Suprapubic skin (tissue), 4 donors: ENCODE results near the gene NANS. TPM values are rescaled to one million over a fixed set of nuclear protein-coding genes. Genes with fewer than 3 reads are reported as not detected.

Experiments used
- DNase-seq, 2 donors: peaks; one replicate each; pipeline ENCODE4 v3.0.0-alpha.2; 2019; ENCODE audit warnings: low spot score in 2 of 2
- H3K27ac ChIP-seq: fragments of 200-600 bp; sonication (generic); one replicate; pipeline ENCODE4 v1.5.1; 2019
- H3K27me3 ChIP-seq: fragments of 200-600 bp; sonication (generic); one replicate; pipeline ENCODE4 v1.5.1; 2019
- H3K36me3 ChIP-seq: fragments of 200-600 bp; sonication (generic); one replicate; pipeline ENCODE4 v1.5.1; 2019
- H3K4me1 ChIP-seq: fragments of 200-600 bp; sonication (generic); one replicate; pipeline ENCODE4 v1.5.1; 2019
- H3K4me3 ChIP-seq: fragments of 200-600 bp; sonication (generic); one replicate; pipeline ENCODE4 v1.5.1; 2019; ENCODE audit warnings: mild to moderate bottlenecking
- H3K9me3 ChIP-seq: fragments of 200-600 bp; sonication (generic); one replicate; pipeline ENCODE4 v1.5.1; 2019
- EP300 ChIP-seq: sonication (generic); formaldehyde crosslinking; IDR thresholded peaks from one replicate; pipeline ENCODE4 v1.6.1; 2017; ENCODE audit warnings: antibody characterized with exemption
- POLR2A ChIP-seq, 2 donors: fragments of 450-650 bp; IDR thresholded peaks; one replicate each; pipeline ENCODE4 v1.6.1; 2017; ENCODE audit warnings: antibody characterized with exemption in 2 of 2, mild to moderate bottlenecking in 2 of 2, moderate library complexity in 2 of 2
- POLR2AphosphoS5 ChIP-seq, 3 donors: sonication (generic); formaldehyde crosslinking; IDR thresholded peaks; one replicate each; pipeline ENCODE4 v1.6.1; 2017; ENCODE audit warnings: antibody characterized with exemption in 3 of 3
- WGBS: methylation state at CpG from one replicate; pipeline ENCODE4 v1.1.5; 2018; 5-methylcytosine and 5-hydroxymethylcytosine counted together
- total RNA-seq, 4 donors: library from RNA; depleted of rRNA; stranded (reverse); fragments of >200 nt; gene quantifications; one replicate each; pipeline ENCODE4 v1.1.0, GENCODE V29; 2016
- TF ChIP-seq, protein P1 (sequence below), 2 donors: fragments of 200-600 bp in 1 of 2; fragments of 450-650 bp in 1 of 2; sonication (generic) in 1 of 2; IDR thresholded peaks; one replicate each; pipeline ENCODE4 v1.5.1; 2016 to 2019; ENCODE audit warnings: antibody characterized with exemption in 2 of 2, mild to moderate bottlenecking in 1 of 2, moderate library complexity in 1 of 2

NANS gene
- total RNA-seq, 4 donors from 2014 or later: 35.0 to 49.6 (median 45.2) TPM

DNA sequence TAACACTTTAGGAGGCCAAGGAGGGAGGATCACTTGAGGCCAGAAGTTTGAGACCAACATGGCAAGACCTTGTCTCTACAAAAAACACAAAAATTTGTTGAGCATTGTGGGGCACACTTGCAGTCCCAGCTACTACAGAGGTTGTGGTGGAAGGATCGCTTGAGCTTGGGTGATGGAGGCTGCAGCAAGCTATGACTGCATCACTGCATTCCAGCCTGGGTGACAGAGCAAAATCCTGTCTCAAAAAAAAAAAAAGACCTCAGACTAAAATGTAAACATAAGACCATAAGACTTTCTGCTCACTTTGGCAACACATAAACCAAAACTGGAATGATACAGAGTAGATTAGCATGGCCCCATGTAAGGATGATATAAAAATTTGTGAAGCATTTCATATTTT is 24.6 kb upstream of the NANS start:
- Histone ChIP-seq H3K36me3 (no peaks in the 10 kb centered on the region), H3K27ac (no peak overlapping the region)

DNA sequence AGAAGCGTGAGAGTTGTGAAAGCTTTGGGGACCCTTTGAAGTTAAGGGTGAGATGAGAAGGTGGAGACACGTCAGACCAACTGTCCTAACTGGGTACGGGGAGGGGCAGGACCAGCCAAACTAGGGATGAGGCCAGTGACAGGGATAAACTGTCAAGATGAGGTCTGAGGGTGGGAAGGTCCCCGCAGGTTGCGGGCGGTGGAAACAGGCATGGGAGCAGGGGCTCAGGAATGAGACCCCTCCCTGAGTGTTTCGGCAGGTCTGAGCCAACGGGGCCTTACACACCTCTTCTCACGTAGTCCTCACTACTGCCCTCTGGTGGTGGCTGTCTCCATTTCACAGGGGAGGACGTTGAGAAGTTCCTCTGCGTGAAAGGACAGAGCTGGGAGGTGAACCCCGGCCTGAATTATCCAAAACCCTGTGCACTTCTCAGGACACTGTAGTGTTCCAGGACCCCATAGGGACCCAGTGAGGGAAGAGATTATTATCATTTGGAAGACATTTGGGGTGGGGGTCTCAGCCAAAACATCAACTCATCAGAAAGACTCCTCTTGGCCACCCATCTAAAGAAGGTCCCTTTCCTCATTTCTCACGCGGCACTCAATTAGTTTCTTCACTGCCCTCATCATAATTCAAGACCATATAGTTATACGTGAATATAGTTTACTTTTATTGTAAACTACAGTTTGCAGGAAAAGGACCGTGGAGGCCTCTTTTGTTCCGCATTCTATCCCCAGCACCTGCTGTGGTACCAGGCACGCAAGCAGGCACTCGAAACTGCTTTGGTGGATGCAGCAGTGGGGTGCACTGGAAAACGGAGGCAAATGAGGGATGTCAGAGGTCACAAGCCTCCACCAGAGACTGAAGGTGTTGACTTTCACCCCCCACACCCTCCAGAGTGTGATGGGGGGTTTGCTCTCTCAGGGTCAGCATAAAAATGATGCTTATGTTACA is 21.7 kb upstream of the NANS start:
- H3K4me3 ChIP-seq: no peak overlapping the region
- TF ChIP-seq EP300: no peak
- TF ChIP-seq, protein P1, sequence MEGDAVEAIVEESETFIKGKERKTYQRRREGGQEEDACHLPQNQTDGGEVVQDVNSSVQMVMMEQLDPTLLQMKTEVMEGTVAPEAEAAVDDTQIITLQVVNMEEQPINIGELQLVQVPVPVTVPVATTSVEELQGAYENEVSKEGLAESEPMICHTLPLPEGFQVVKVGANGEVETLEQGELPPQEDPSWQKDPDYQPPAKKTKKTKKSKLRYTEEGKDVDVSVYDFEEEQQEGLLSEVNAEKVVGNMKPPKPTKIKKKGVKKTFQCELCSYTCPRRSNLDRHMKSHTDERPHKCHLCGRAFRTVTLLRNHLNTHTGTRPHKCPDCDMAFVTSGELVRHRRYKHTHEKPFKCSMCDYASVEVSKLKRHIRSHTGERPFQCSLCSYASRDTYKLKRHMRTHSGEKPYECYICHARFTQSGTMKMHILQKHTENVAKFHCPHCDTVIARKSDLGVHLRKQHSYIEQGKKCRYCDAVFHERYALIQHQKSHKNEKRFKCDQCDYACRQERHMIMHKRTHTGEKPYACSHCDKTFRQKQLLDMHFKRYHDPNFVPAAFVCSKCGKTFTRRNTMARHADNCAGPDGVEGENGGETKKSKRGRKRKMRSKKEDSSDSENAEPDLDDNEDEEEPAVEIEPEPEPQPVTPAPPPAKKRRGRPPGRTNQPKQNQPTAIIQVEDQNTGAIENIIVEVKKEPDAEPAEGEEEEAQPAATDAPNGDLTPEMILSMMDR (IDR thresholded peaks at IDR 0.05): peak; percentile 72 to 84
- no peak overlapping the region for H3K27ac ChIP-seq
- H3K4me1 ChIP-seq: peaks cover 8% of the 10 kb centered on the region
- no peaks in the 10 kb centered on the region for H3K36me3 ChIP-seq
- 44% methylated on average over 19 of the region's 20 CpGs for WGBS
- peak; percentile 92 to 93 for DNase-seq
- H3K27me3 ChIP-seq: no peaks in the 10 kb centered on the region
- H3K9me3 ChIP-seq: no peaks in the 10 kb centered on the region

More for the DNA sequence above, 24.6 kb upstream of the NANS start:
- Histone ChIP-seq H3K27me3 (no peaks in the 10 kb centered on the region), H3K9me3 (no peaks in the 10 kb centered on the region), H3K4me3 (no peak overlapping the region), H3K4me1 (peaks cover 6% of the 10 kb centered on the region)
- no peak for TF ChIP-seq POLR2A (IDR thresholded peaks at IDR 0.05)
- no peak for TF ChIP-seq EP300
- TF ChIP-seq, protein P1 (IDR thresholded peaks at IDR 0.05): no peak
- TF ChIP-seq POLR2AphosphoS5 (IDR thresholded peaks at IDR 0.05): no peak
- no peak for DNase-seq
- 81% methylated on average over 1 of the region's 1 CpG for WGBS

DNA sequence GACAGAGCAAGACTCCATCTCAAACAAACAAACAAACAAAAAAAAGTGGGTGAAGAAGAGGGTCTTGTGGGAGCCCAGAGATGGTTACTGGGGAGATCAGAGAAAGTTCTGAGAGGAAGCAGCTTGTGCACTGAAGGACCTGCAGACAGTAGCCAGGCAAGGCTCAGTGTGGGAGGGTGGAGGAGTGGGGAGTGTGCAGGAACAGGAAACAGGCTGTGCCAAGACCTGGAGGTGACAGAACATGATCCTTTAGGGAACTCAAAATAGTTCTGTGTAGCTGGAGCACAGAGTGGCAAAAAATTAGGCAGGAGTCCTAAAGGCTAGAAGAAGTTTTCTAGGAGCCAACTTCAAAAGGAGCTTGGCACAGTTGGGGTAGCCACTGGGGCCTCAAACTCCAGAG is 19.2 kb upstream of the NANS start:
- Histone ChIP-seq H3K4me1 (peaks cover 8% of the 10 kb centered on the region), H3K27ac (peak overlapping the region; percentile 0), H3K4me3 (no peak overlapping the region), H3K27me3 (no peaks in the 10 kb centered on the region), H3K36me3 (no peaks in the 10 kb centered on the region), H3K9me3 (no peaks in the 10 kb centered on the region)
- TF ChIP-seq, protein P1 (IDR thresholded peaks at IDR 0.05): no peak
- TF ChIP-seq EP300: no peak
- no peak for TF ChIP-seq POLR2AphosphoS5 (IDR thresholded peaks at IDR 0.05)
- no peak for TF ChIP-seq POLR2A (IDR thresholded peaks at IDR 0.05)
- peak in 1 of 2 donors; percentile 75 for DNase-seq

DNA sequence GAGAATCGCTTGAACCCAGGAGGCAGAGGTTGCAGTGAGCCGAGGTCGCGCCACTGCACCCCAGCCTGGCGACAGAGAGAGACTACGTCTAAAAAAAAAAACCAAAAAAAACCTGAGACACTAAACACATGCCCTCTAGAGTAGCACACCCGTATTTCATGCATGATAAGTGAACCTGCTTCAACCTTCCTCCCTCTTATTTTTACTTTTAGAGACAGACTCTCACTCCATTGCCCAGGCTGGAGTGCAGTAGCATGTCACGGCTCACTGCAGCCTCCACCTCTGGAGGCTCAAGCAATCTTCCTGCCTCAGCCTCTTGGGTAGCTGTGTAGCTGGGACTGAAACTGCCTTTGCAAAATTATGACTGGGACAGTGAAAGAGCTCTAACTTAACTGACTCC is 17.6 kb upstream of the NANS start:
- Histone ChIP-seq H3K4me3 (no peak overlapping the region), H3K9me3 (no peaks in the 10 kb centered on the region), H3K4me1 (peaks cover 8% of the 10 kb centered on the region), H3K27ac (no peak overlapping the region), H3K27me3 (no peaks in the 10 kb centered on the region), H3K36me3 (no peaks in the 10 kb centered on the region)
- TF ChIP-seq, protein P1 (IDR thresholded peaks at IDR 0.05): no peak
- no peak for TF ChIP-seq EP300
- TF ChIP-seq POLR2AphosphoS5 (IDR thresholded peaks at IDR 0.05): no peak
- TF ChIP-seq POLR2A (IDR thresholded peaks at IDR 0.05): no peak
- WGBS: 84% methylated on average over 8 of the region's 8 CpGs
- peak in 1 of 2 donors; percentile 18 for DNase-seq

DNA sequence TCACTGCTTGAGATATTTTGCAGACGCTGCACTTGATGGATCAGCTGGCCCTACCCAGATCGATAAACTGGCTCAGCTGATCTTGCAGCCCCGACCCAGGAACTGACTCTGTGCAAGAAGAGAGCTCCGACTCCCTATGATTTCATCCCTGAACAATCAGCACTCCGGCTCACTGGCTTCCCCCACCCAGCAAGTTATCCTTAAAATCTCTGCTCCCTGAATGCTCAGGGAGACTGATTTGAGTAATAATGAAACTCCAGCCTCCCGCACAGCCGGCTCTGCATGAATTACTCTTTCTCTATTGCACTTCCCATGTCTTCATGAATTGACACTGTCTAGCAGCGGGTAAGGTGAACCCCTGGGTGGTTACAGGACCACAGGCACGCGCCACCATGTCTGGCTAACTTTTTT is 16.9 kb upstream of the NANS start:
- peak in 1 of 2 donors; percentile 23 for DNase-seq
- WGBS: 82% methylated on average over 7 of the region's 10 CpGs
- Histone ChIP-seq H3K4me1 (peaks cover 6% of the 10 kb centered on the region), H3K27ac (no peak overlapping the region), H3K4me3 (no peak overlapping the region), H3K27me3 (no peaks in the 10 kb centered on the region), H3K36me3 (no peaks in the 10 kb centered on the region), H3K9me3 (no peaks in the 10 kb centered on the region)
- no peak for TF ChIP-seq EP300
